ACHN (cell line): ENCODE data around the gene RAP1GAP2.

ENCODE experiments used
- DNase-seq: peaks from one replicate; pipeline ENCODE4 v3.0.0-alpha.2; 2015
- in situ Hi-C: cut with HindIII; loops from 2 replicates; pipeline ENCODE4 v1.10.0; 2017; ENCODE audit warnings: low sequenced_read_pairs, low pct_ligation_motif_present, low pct_unique_long_range_greater_than_20kb

Gene RAP1GAP2

DNA sequence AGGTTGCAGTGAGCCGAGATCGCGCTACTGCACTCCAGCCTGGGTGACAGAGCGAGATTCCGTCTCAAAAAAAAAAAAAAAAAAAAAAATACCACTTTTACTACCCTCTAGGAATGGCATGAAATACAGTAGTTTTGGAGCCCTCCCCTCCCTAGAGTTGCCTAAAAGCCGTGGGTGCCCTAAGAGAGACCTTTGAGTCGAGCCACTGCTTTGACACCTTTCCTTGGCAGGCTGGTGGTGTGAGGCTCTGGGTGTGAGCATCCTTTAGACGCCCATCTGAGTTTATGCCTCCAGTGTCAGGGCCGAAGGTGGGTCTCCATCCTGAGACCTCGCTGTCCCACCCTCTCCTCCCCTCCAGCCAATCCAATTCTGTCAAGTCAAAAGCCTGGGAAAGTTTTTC lies 46.2 kb downstream of the RAP1GAP2 start:
- no peak for DNase-seq
- in situ Hi-C loops: no loop called here

DNA sequence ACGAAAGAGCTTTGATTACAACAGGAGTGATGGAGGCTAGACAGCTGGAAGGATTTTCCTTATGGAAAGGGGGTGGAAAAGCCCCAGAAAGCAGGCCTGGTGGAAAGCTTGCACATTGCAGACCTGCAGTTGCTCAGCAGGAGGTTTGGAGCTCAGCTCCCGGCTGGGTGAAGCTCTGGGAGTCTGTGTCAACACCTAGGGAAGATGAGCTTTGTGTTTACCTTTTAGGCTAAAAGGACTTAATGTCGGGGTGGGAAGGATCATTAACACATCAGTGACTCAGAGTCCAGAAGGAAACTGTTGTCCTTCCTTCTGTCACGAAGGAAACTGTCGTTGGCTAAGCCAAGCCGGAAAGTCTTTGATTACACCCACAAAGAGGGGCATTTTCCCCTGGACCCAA lies 48.2 kb downstream of the RAP1GAP2 start:
- in situ Hi-C loops: no loop called here
- no peak for DNase-seq

DNA sequence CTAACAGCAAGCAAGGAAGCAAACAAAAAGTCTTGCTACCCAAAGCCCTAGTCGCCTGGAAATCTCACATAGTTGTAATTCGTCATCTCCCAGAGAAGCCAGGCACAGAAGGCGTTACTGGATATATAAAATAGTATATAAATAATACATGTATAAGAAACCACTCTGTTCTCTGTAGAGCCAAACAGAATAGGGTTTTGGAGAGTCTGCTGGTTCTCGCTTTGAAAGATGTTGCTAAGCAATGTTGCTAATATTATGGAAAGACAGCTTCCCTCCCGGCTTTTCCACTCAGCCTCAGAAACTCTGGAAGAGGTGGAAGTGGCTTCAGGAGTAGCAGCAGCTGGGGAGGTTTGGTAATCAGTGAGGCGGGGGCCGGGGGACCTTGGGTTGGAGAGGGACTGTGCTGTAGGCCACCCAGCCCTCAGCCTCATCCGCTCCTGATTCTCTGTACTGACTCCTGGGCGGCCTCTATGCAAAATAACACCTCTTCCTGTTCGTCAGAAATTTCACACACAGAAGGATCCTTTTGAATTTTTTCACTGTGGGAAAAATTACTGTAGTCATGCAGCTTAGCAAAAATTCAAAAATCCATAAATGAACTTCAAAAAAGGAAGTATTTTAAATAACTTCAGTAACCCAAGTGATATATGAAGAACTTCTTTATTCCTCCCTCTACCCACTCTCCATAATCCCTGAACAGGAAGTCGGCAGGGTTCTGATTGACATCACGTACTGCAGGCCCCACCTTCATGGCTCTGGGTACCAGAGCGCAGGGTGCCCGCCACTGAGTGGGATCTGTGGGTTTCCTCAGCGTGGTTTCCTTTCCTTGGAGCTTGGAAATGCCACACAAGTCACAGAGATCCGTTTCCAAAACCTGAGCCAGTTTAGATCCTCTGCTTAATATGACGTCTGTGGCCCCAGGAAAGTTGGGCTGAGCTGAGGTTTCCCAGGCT lies 51.4 kb downstream of the RAP1GAP2 start:
- DNase-seq: no peak
- in situ Hi-C loops: no loop called here

GRCh38 chr17:2849327-2849670 lies 53.1 kb downstream of the RAP1GAP2 start:
- in situ Hi-C loops: no loop called here

GRCh38 chr17:2850991-2851390 lies 54.8 kb downstream of the RAP1GAP2 start:
- no peak for DNase-seq
- in situ Hi-C loops: no loop called here

More at GRCh38 chr17:2849327-2849670, 53.1 kb downstream of the RAP1GAP2 start:
- no peak for DNase-seq

GRCh38 chr17:2851615-2852014 lies 55.4 kb downstream of the RAP1GAP2 start:
- no peak for DNase-seq
- in situ Hi-C loops: no loop called here

GRCh38 chr17:2852221-2852620 lies 56.0 kb downstream of the RAP1GAP2 start:
- in situ Hi-C loops: no loop called here
- DNase-seq: no peak

DNA sequence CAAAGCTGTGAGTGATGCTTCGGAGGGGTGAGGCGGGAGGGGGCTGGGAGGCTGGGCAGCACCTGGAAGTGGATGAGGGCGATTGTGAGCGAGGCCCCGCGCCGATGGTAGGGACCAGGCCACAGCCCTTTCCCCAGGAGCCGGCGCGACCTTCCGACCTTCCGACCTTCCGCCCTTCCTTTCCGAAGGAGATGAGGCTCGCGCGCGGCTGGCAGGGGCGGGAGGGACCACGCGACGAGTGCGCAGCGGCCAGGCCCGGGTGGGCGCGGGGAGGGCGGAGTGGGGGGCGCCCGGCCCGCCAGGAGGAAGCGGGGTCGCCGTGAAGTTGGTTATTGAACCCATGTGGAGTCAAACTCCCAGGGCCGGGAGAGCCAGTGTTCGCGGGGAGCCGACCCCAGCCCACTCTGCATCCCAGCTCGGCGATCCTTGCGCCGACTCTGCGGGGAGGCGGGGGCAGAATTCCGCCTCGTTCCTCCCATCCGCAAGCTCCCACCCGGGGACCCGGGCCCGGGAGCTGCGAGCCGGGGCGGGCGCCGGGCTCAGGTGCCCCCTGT lies 56.6 kb downstream of the RAP1GAP2 start:
- no peak for DNase-seq
- in situ Hi-C loops: no loop called here

GRCh38 chr17:2853283-2854142 lies 57.3 kb downstream of the RAP1GAP2 start:
- in situ Hi-C loops: no loop called here
- DNase-seq: peak; percentile 22

GRCh38 chr17:2854143-2855055 lies 58.2 kb downstream of the RAP1GAP2 start:
- in situ Hi-C loops: no loop called here
- DNase-seq: no peak

DNA sequence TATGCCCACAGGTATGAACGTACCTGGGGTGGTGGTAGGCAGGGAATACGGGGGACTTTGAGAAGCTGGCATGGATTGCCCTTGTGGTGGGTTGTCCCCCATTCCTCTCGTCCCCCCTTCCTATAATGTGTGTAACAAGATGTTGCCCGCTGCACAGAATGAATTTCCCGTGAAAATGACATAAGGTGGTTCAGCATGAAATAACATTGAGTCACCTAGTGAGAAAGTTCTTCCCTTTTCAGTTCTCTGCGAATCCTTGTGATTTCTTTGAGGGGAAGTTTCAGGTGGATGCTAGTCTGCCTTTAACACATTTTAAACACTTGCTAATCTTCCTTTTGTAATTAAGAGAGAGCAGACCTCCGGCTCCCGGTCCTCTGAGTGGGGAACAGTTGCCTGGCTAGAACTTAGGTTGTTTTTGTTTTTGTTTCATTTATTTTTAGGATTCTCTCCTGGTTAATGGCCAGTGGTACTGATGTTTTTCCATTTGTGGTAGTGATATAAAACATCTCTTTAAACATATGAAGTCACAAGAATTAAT lies 58.9 kb downstream of the RAP1GAP2 start:
- DNase-seq: no peak
- in situ Hi-C loops: no loop called here

DNA sequence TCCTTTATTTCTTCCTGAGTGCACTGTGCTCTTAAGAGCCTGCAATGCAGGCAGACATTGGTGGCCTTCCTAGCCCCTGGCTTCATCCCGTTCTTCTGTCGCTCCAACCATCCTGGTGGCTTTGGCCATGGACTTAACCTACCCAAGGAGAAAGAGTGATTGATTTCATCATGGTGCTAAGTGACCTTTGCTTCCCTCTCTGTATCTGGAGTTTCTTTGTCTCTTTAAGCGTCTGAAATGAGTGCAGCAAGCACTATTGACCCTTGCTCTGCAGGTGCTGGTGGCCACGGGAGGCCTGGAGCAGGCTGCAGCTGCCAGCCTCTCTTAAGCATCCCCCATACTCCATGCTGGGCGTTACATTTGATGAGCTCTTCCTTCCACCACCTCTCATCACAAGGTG lies 60.5 kb downstream of the RAP1GAP2 start:
- no peak for DNase-seq
- in situ Hi-C loops: no loop called here

GRCh38 chr17:2860045-2860444 lies 63.8 kb downstream of the RAP1GAP2 start:
- in situ Hi-C loops: no loop called here

GRCh38 chr17:2860883-2861282 lies 64.6 kb downstream of the RAP1GAP2 start:
- DNase-seq: no peak
- in situ Hi-C loops: no loop called here

More at GRCh38 chr17:2860045-2860444, 63.8 kb downstream of the RAP1GAP2 start:
- no peak for DNase-seq

DNA sequence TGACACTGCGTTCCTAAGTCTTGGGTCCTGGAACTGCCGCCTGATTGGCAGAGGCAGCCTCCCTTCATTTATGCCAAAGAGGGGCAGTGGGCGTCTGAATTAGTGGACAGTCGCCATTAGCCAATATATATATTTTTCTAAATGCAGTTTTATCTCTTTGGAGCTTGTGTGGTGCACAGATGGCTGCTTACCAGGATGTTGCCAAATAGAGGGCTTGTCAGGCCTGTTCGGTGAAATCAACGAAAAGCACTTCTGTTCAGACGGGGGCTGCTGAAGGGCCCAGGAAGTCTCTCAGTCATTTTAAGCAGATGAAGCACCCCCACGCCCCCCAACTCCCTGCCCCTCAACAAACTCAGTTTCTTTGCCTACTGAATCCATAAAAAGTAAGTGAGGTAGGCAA lies 66.0 kb downstream of the RAP1GAP2 start:
- in situ Hi-C loops: no loop called here
- DNase-seq: no peak

DNA sequence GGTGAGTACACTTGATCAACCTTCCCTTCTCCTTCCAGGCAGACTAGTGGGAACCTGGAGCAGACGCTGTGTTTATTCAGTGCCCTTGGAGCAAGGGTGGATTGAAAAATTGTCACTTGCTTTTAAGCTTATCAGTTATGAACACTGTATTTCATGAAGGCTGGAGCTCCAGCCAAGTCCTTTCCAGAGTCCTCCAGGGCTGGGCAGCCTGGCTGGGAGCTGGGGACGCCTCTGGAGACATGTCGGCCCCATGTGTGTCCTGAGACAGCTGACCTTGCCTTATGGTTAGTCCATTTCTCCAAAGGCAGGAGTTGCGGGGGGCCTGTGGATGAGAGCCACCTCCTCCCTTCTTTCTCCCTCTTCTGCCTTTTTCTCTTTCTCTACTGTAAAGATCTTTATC lies 67.0 kb downstream of the RAP1GAP2 start:
- no peak for DNase-seq
- in situ Hi-C loops: no loop called here

DNA sequence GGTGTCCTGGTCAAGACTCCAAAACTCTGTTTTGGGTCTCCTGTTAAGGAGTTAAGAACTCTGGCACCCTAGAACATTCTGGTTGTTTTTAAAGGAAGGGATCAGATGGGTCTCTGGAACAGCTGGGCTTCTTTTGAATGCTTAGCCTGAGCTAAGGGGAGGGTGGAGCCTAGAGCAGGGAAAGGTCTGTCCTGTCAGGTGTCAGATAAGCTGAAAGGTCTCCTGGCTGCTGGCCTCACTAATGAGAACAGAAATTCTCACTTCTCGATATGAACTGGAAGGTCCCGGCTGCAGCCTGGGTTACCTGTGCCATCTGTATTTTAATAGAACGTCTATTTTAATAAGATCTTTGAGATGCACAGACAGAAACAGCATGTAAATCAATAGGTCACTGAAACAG lies 69.0 kb downstream of the RAP1GAP2 start:
- no peak for DNase-seq
- in situ Hi-C loops: no loop called here
